Measurements from ENCODE around the gene WNT5A.

The WNT5A gene

GRCh38 chr3:55445551-55445950 is 41.6 kb downstream of the WNT5A start:
- Histone ChIP-seq H3K9me3 (ENCODE audit: control insufficient read depth, insufficient read depth, low read length) (no peaks in the 10 kb centered on the region), H3K27me3 (ENCODE audit: control insufficient read depth, insufficient read depth, low read length) (no peaks in the 10 kb centered on the region), H3K27ac (ENCODE audit: low read depth, low read length) (no peak overlapping the region), H3K9ac (ENCODE audit: low read depth, low read length) (no peak overlapping the region), H3K36me3 (ENCODE audit: control insufficient read depth, insufficient read depth, low read length) (no peaks in the 10 kb centered on the region), H3K4me3 (ENCODE audit: low read depth, low read length) (no peak overlapping the region), H3K4me1 (ENCODE audit: control insufficient read depth, insufficient read depth, low read length) (no peaks in the 10 kb centered on the region)

GRCh38 chr3:55443346-55443745 is 43.8 kb downstream of the WNT5A start:
- Histone ChIP-seq H3K4me1 (ENCODE audit: control insufficient read depth, insufficient read depth, low read length) (no peaks in the 10 kb centered on the region), H3K9me3 (ENCODE audit: control insufficient read depth, insufficient read depth, low read length) (no peaks in the 10 kb centered on the region), H3K9ac (ENCODE audit: low read depth, low read length) (no peak overlapping the region), H3K27ac (ENCODE audit: low read depth, low read length) (no peak overlapping the region), H3K4me3 (ENCODE audit: low read depth, low read length) (no peak overlapping the region), H3K36me3 (ENCODE audit: control insufficient read depth, insufficient read depth, low read length) (no peaks in the 10 kb centered on the region), H3K27me3 (ENCODE audit: control insufficient read depth, insufficient read depth, low read length) (no peaks in the 10 kb centered on the region)

- Histone ChIP-seq H3K27me3 (ENCODE audit: control insufficient read depth, insufficient read depth, low read length) (no peaks in the 10 kb centered on the region), H3K4me3 (ENCODE audit: low read depth, low read length) (no peak overlapping the region), H3K4me1 (ENCODE audit: control insufficient read depth, insufficient read depth, low read length) (no peaks in the 10 kb centered on the region), H3K27ac (ENCODE audit: low read depth, low read length) (no peak overlapping the region), H3K36me3 (ENCODE audit: control insufficient read depth, insufficient read depth, low read length) (no peaks in the 10 kb centered on the region), H3K9me3 (ENCODE audit: control insufficient read depth, insufficient read depth, low read length) (no peaks in the 10 kb centered on the region), H3K9ac (ENCODE audit: low read depth, low read length) (no peak overlapping the region)
Measured at GRCh38 chr3:55442861-55443260, 44.2 kb downstream of the WNT5A start.

- Histone ChIP-seq H3K9me3 (ENCODE audit: control insufficient read depth, insufficient read depth, low read length) (no peaks in the 10 kb centered on the region), H3K9ac (ENCODE audit: low read depth, low read length) (no peak overlapping the region), H3K27me3 (ENCODE audit: control insufficient read depth, insufficient read depth, low read length) (no peaks in the 10 kb centered on the region), H3K4me1 (ENCODE audit: control insufficient read depth, insufficient read depth, low read length) (no peaks in the 10 kb centered on the region), H3K27ac (ENCODE audit: low read depth, low read length) (no peak overlapping the region), H3K36me3 (ENCODE audit: control insufficient read depth, insufficient read depth, low read length) (no peaks in the 10 kb centered on the region), H3K4me3 (ENCODE audit: low read depth, low read length) (no peak overlapping the region)
Measured at GRCh38 chr3:55441499-55441898, 45.6 kb downstream of the WNT5A start.

GRCh38 chr3:55440104-55440708 is 46.9 kb downstream of the WNT5A start:
- no peak overlapping the region for H3K9ac ChIP-seq (ENCODE audit: low read depth, low read length)
- H3K4me3 ChIP-seq (ENCODE audit: low read depth, low read length), result no peak overlapping the region
- no peaks in the 10 kb centered on the region for H3K9me3 ChIP-seq (ENCODE audit: control insufficient read depth, insufficient read depth, low read length)
- H3K27me3 ChIP-seq (ENCODE audit: control insufficient read depth, insufficient read depth, low read length), result no peaks in the 10 kb centered on the region
- H3K27ac ChIP-seq (ENCODE audit: low read depth, low read length), result no peak overlapping the region
- no peaks in the 10 kb centered on the region for H3K4me1 ChIP-seq (ENCODE audit: control insufficient read depth, insufficient read depth, low read length)
- H3K36me3 ChIP-seq (ENCODE audit: control insufficient read depth, insufficient read depth, low read length), result no peaks in the 10 kb centered on the region

- Histone ChIP-seq H3K4me3 (ENCODE audit: low read depth, low read length) (no peak overlapping the region), H3K9me3 (ENCODE audit: control insufficient read depth, insufficient read depth, low read length) (no peaks in the 10 kb centered on the region), H3K27me3 (ENCODE audit: control insufficient read depth, insufficient read depth, low read length) (no peaks in the 10 kb centered on the region), H3K4me1 (ENCODE audit: control insufficient read depth, insufficient read depth, low read length) (no peaks in the 10 kb centered on the region), H3K27ac (ENCODE audit: low read depth, low read length) (no peak overlapping the region), H3K9ac (ENCODE audit: low read depth, low read length) (no peak overlapping the region), H3K36me3 (ENCODE audit: control insufficient read depth, insufficient read depth, low read length) (no peaks in the 10 kb centered on the region)
Measured at GRCh38 chr3:55439657-55440056, 47.4 kb downstream of the WNT5A start.

GRCh38 chr3:55436644-55437043 is 50.5 kb downstream of the WNT5A start:
- no peaks in the 10 kb centered on the region for H3K27me3 ChIP-seq (ENCODE audit: control insufficient read depth, insufficient read depth, low read length)
- no peaks in the 10 kb centered on the region for H3K36me3 ChIP-seq (ENCODE audit: control insufficient read depth, insufficient read depth, low read length)
- H3K4me1 ChIP-seq (ENCODE audit: control insufficient read depth, insufficient read depth, low read length), result no peaks in the 10 kb centered on the region

GRCh38 chr3:55435491-55435890 is 51.6 kb downstream of the WNT5A start:
- H3K9ac ChIP-seq (ENCODE audit: low read depth, low read length), result no peak overlapping the region
- no peak overlapping the region for H3K4me3 ChIP-seq (ENCODE audit: low read depth, low read length)
- no peaks in the 10 kb centered on the region for H3K27me3 ChIP-seq (ENCODE audit: control insufficient read depth, insufficient read depth, low read length)
- H3K4me1 ChIP-seq (ENCODE audit: control insufficient read depth, insufficient read depth, low read length), result no peaks in the 10 kb centered on the region
- H3K27ac ChIP-seq (ENCODE audit: low read depth, low read length), result no peak overlapping the region
- no peaks in the 10 kb centered on the region for H3K9me3 ChIP-seq (ENCODE audit: control insufficient read depth, insufficient read depth, low read length)
- H3K36me3 ChIP-seq (ENCODE audit: control insufficient read depth, insufficient read depth, low read length), result no peaks in the 10 kb centered on the region

More at GRCh38 chr3:55436644-55437043, 50.5 kb downstream of the WNT5A start:
- H3K9ac ChIP-seq (ENCODE audit: low read depth, low read length), result no peak overlapping the region
- H3K4me3 ChIP-seq (ENCODE audit: low read depth, low read length), result no peak overlapping the region
- H3K27ac ChIP-seq (ENCODE audit: low read depth, low read length), result no peak overlapping the region
- no peaks in the 10 kb centered on the region for H3K9me3 ChIP-seq (ENCODE audit: control insufficient read depth, insufficient read depth, low read length)

GRCh38 chr3:55434789-55435188 is 52.3 kb downstream of the WNT5A start:
- no peaks in the 10 kb centered on the region for H3K27me3 ChIP-seq (ENCODE audit: control insufficient read depth, insufficient read depth, low read length)
- no peak overlapping the region for H3K4me3 ChIP-seq (ENCODE audit: low read depth, low read length)
- H3K36me3 ChIP-seq (ENCODE audit: control insufficient read depth, insufficient read depth, low read length), result no peaks in the 10 kb centered on the region
- H3K27ac ChIP-seq (ENCODE audit: low read depth, low read length), result no peak overlapping the region
- H3K9me3 ChIP-seq (ENCODE audit: control insufficient read depth, insufficient read depth, low read length), result no peaks in the 10 kb centered on the region
- no peak overlapping the region for H3K9ac ChIP-seq (ENCODE audit: low read depth, low read length)
- H3K4me1 ChIP-seq (ENCODE audit: control insufficient read depth, insufficient read depth, low read length), result no peaks in the 10 kb centered on the region

GRCh38 chr3:55431041-55431440 is 56.1 kb downstream of the WNT5A start:
- no peak overlapping the region for H3K9ac ChIP-seq (ENCODE audit: low read depth, low read length)
- H3K36me3 ChIP-seq (ENCODE audit: control insufficient read depth, insufficient read depth, low read length), result no peaks in the 10 kb centered on the region
- H3K27ac ChIP-seq (ENCODE audit: low read depth, low read length), result no peak overlapping the region
- no peaks in the 10 kb centered on the region for H3K4me1 ChIP-seq (ENCODE audit: control insufficient read depth, insufficient read depth, low read length)
- no peak overlapping the region for H3K4me3 ChIP-seq (ENCODE audit: low read depth, low read length)
- H3K9me3 ChIP-seq (ENCODE audit: control insufficient read depth, insufficient read depth, low read length), result no peaks in the 10 kb centered on the region
- no peaks in the 10 kb centered on the region for H3K27me3 ChIP-seq (ENCODE audit: control insufficient read depth, insufficient read depth, low read length)

- Histone ChIP-seq H3K36me3 (ENCODE audit: control insufficient read depth, insufficient read depth, low read length) (no peaks in the 10 kb centered on the region), H3K27me3 (ENCODE audit: control insufficient read depth, insufficient read depth, low read length) (no peaks in the 10 kb centered on the region), H3K4me1 (ENCODE audit: control insufficient read depth, insufficient read depth, low read length) (no peaks in the 10 kb centered on the region), H3K4me3 (ENCODE audit: low read depth, low read length) (no peak overlapping the region), H3K9me3 (ENCODE audit: control insufficient read depth, insufficient read depth, low read length) (no peaks in the 10 kb centered on the region), H3K9ac (ENCODE audit: low read depth, low read length) (no peak overlapping the region), H3K27ac (ENCODE audit: low read depth, low read length) (no peak overlapping the region)
Measured at GRCh38 chr3:55427739-55428138, 59.4 kb downstream of the WNT5A start.

- no peaks in the 10 kb centered on the region for H3K36me3 ChIP-seq (ENCODE audit: control insufficient read depth, insufficient read depth, low read length)
- H3K9ac ChIP-seq (ENCODE audit: low read depth, low read length), result no peak overlapping the region
- H3K4me3 ChIP-seq (ENCODE audit: low read depth, low read length), result no peak overlapping the region
Measured at GRCh38 chr3:55426486-55426885, 60.6 kb downstream of the WNT5A start.

More at GRCh38 chr3:55426486-55426885, 60.6 kb downstream of the WNT5A start:
- no peaks in the 10 kb centered on the region for H3K27me3 ChIP-seq (ENCODE audit: control insufficient read depth, insufficient read depth, low read length)
- no peaks in the 10 kb centered on the region for H3K4me1 ChIP-seq (ENCODE audit: control insufficient read depth, insufficient read depth, low read length)
- H3K9me3 ChIP-seq (ENCODE audit: control insufficient read depth, insufficient read depth, low read length), result no peaks in the 10 kb centered on the region
- no peak overlapping the region for H3K27ac ChIP-seq (ENCODE audit: low read depth, low read length)

Measured in HUES48 (cell line).